Endothelial cell of umbilical vein (primary cell): ENCODE results near the gene ANAPC16.

Experiments used
- CTCF ChIP-seq, 2 donors: IDR thresholded peaks; 1 replicate in 1 of 2; 2 replicates in 1 of 2; pipeline ENCODE4 v1.5.1; 2011; ENCODE audit warnings: low read length in 2 of 2, mild to moderate bottlenecking in 2 of 2, moderate library complexity in 2 of 2, control low read depth in 1 of 2, inconsistent platforms in 1 of 2, low read depth in 1 of 2; ENCODE audit not compliant: insufficient read depth in 1 of 2; ENCODE audit errors: extremely low read depth in 1 of 2
- EZH2 ChIP-seq: IDR thresholded peaks from 2 replicates; pipeline ENCODE4 v1.6.1; 2012; ENCODE audit warnings: borderline replicate concordance, low read depth, mild to moderate bottlenecking, moderate library complexity, low read length, inconsistent platforms; ENCODE audit not compliant: severe bottlenecking
- GATA2 ChIP-seq: IDR thresholded peaks from 2 replicates; pipeline ENCODE4 v1.7.0; 2011; ENCODE audit warnings: low read depth, mild to moderate bottlenecking, moderate library complexity, mixed read lengths, low read length; ENCODE audit not compliant: insufficient read length, insufficient read depth
- MAX ChIP-seq: IDR thresholded peaks from 2 replicates; pipeline ENCODE4 v1.6.1; 2011; ENCODE audit not compliant: insufficient read depth, insufficient read length
- MYC ChIP-seq: IDR thresholded peaks from one replicate; pipeline ENCODE4 v1.6.1; 2011; ENCODE audit warnings: mild to moderate bottlenecking, low read depth, low read length
- POLR2A ChIP-seq: IDR thresholded peaks from 2 replicates; pipeline ENCODE4 v1.6.1; 2012; ENCODE audit warnings: low read depth, mild to moderate bottlenecking, control low read depth, low read length
- POLR2AphosphoS5 ChIP-seq: IDR thresholded peaks from 2 replicates; pipeline ENCODE4 v1.6.1; 2012; ENCODE audit warnings: low read depth, mild to moderate bottlenecking, control low read depth, low read length, moderate library complexity; ENCODE audit not compliant: insufficient read depth

- TF ChIP-seq MAX (no peak), POLR2AphosphoS5 (no peak), CTCF (IDR thresholded peaks at IDR 0.05; ENCODE audit: extremely low read depth in 1 of 2, insufficient read depth in 1 of 2, low read depth in 1 of 2, low read length in 2 of 2) (no peak), POLR2A (no peak), EZH2 (no peak), GATA2 (no peak), MYC (no peak)
Observed at GRCh38 chr10:72260239-72260975, 44.6 kb downstream of the ANAPC16 start.
